ENCODE results near the gene PIP5KL1.
A peak's percentile ranks its signal among the peaks of the same experiment; 100 is the strongest.

Gene PIP5KL1

GRCh38 chr9:127930231-127931091, at the start of gene PIP5KL1:
PIP5KL1 (minus strand) TSS chr9:127930777; CDS start chr9:127930752, 25 bp downstream.
- H3K27me3 Mint-ChIP-seq, result no peaks in the 10 kb centered on the region
- peak within 1 kb of the TSS; percentile 76 for H3K4me3 Mint-ChIP-seq
- no peaks in the 10 kb centered on the region for H3K36me3 Mint-ChIP-seq
- no peaks in the 10 kb centered on the region for H3K9me3 Mint-ChIP-seq (ENCODE audit: low read depth)
- peaks cover 29% of the 10 kb centered on the region for H3K4me1 Mint-ChIP-seq (ENCODE audit: low read depth)
- peak within 1 kb of the TSS; percentile 41 for H3K27ac Mint-ChIP-seq

- Mint-ChIP-seq H3K4me3 (peak overlapping the region; percentile 96), H3K27me3 (no peaks in the 10 kb centered on the region), H3K9me3 (ENCODE audit: low read depth) (no peaks in the 10 kb centered on the region), H3K4me1 (ENCODE audit: low read depth) (peaks cover 64% of the 10 kb centered on the region), H3K36me3 (no peaks in the 10 kb centered on the region), H3K27ac (peak overlapping the region; percentile 90)
These were observed 49.6 kb upstream of the PIP5KL1 start for GRCh38 chr9:127980060-127980705.

GRCh38 chr9:127979333-127980059, 48.9 kb upstream of the PIP5KL1 start:
- Mint-ChIP-seq H3K27ac (peak overlapping the region; percentile 90), H3K4me1 (ENCODE audit: low read depth) (peaks cover 63% of the 10 kb centered on the region), H3K36me3 (no peaks in the 10 kb centered on the region), H3K27me3 (no peaks in the 10 kb centered on the region), H3K4me3 (peak overlapping the region; percentile 96), H3K9me3 (ENCODE audit: low read depth) (no peaks in the 10 kb centered on the region)

- Mint-ChIP-seq H3K27ac (peak overlapping the region; percentile 90), H3K4me1 (ENCODE audit: low read depth) (peaks cover 67% of the 10 kb centered on the region), H3K36me3 (no peaks in the 10 kb centered on the region)
These were observed 48.4 kb upstream of the PIP5KL1 start for GRCh38 chr9:127979015-127979332.

GRCh38 chr9:127977884-127978647, 47.5 kb upstream of the PIP5KL1 start:
- Mint-ChIP-seq H3K36me3 (no peaks in the 10 kb centered on the region), H3K27ac (peak overlapping the region; percentile 99), H3K4me3 (peak overlapping the region; percentile 96), H3K4me1 (ENCODE audit: low read depth) (peaks cover 65% of the 10 kb centered on the region), H3K27me3 (no peaks in the 10 kb centered on the region), H3K9me3 (ENCODE audit: low read depth) (no peaks in the 10 kb centered on the region)

More at GRCh38 chr9:127979015-127979332, 48.4 kb upstream of the PIP5KL1 start:
- no peaks in the 10 kb centered on the region for H3K9me3 Mint-ChIP-seq (ENCODE audit: low read depth)
- H3K4me3 Mint-ChIP-seq, result peak overlapping the region; percentile 96
- H3K27me3 Mint-ChIP-seq, result no peaks in the 10 kb centered on the region

GRCh38 chr9:127977009-127977883, 46.7 kb upstream of the PIP5KL1 start:
- peaks cover 65% of the 10 kb centered on the region for H3K4me1 Mint-ChIP-seq (ENCODE audit: low read depth)
- H3K27ac Mint-ChIP-seq, result peak overlapping the region; percentile 99
- peak overlapping the region; percentile 96 for H3K4me3 Mint-ChIP-seq
- no peaks in the 10 kb centered on the region for H3K36me3 Mint-ChIP-seq
- no peaks in the 10 kb centered on the region for H3K27me3 Mint-ChIP-seq
- no peaks in the 10 kb centered on the region for H3K9me3 Mint-ChIP-seq (ENCODE audit: low read depth)

- Mint-ChIP-seq H3K27me3 (no peaks in the 10 kb centered on the region), H3K36me3 (no peaks in the 10 kb centered on the region), H3K4me3 (peak overlapping the region; percentile 96), H3K4me1 (ENCODE audit: low read depth) (peaks cover 66% of the 10 kb centered on the region), H3K9me3 (ENCODE audit: low read depth) (no peaks in the 10 kb centered on the region), H3K27ac (peak overlapping the region; percentile 99)
These were observed 45.9 kb upstream of the PIP5KL1 start for GRCh38 chr9:127976498-127976897.

GRCh38 chr9:127975376-127976315, 45.1 kb upstream of the PIP5KL1 start:
- H3K36me3 Mint-ChIP-seq, result no peaks in the 10 kb centered on the region
- H3K9me3 Mint-ChIP-seq (ENCODE audit: low read depth), result no peaks in the 10 kb centered on the region
- peak overlapping the region; percentile 99 for H3K27ac Mint-ChIP-seq
- H3K4me3 Mint-ChIP-seq, result peak overlapping the region; percentile 96
- peaks cover 69% of the 10 kb centered on the region for H3K4me1 Mint-ChIP-seq (ENCODE audit: low read depth)
- H3K27me3 Mint-ChIP-seq, result no peaks in the 10 kb centered on the region

GRCh38 chr9:127974769-127975261, 44.2 kb upstream of the PIP5KL1 start:
- Mint-ChIP-seq H3K4me3 (peak overlapping the region; percentile 96), H3K36me3 (no peaks in the 10 kb centered on the region), H3K27ac (peak overlapping the region; percentile 99), H3K9me3 (ENCODE audit: low read depth) (no peaks in the 10 kb centered on the region), H3K4me1 (ENCODE audit: low read depth) (peaks cover 77% of the 10 kb centered on the region), H3K27me3 (no peaks in the 10 kb centered on the region)

- Mint-ChIP-seq H3K9me3 (ENCODE audit: low read depth) (no peaks in the 10 kb centered on the region), H3K36me3 (no peaks in the 10 kb centered on the region), H3K27me3 (no peaks in the 10 kb centered on the region), H3K27ac (peak overlapping the region; percentile 99), H3K4me3 (peak overlapping the region; percentile 96), H3K4me1 (ENCODE audit: low read depth) (peaks cover 83% of the 10 kb centered on the region)
These were observed 43.6 kb upstream of the PIP5KL1 start for GRCh38 chr9:127974001-127974768.

- no peaks in the 10 kb centered on the region for H3K27me3 Mint-ChIP-seq
- H3K36me3 Mint-ChIP-seq, result peaks cover 2% of the 10 kb centered on the region
- peaks cover 88% of the 10 kb centered on the region for H3K4me1 Mint-ChIP-seq (ENCODE audit: low read depth)
- H3K9me3 Mint-ChIP-seq (ENCODE audit: low read depth), result no peaks in the 10 kb centered on the region
- peak overlapping the region; percentile 96 for H3K4me3 Mint-ChIP-seq
- H3K27ac Mint-ChIP-seq, result peak overlapping the region; percentile 99
These were observed 42.8 kb upstream of the PIP5KL1 start for GRCh38 chr9:127973169-127974000.

Data from activated naive CD8-positive, alpha-beta T cell (primary cell).